ENCODE measurements around the gene TNRC6B.

Gene TNRC6B

GRCh38 chr22:40263191-40263590 lies 85.5 kb downstream of the TNRC6B start:
- no peak overlapping the region for H3K4me3 ChIP-seq (ENCODE audit: low read depth, low read length)
- peaks cover 5 to 54% of the 10 kb centered on the region in 2 experiments; a peak in 2 of 3 replicates for H3K36me3 ChIP-seq (ENCODE audit: control insufficient read depth in 2 of 2, insufficient read depth in 1 of 2, low read length in 2 of 2)
- ChIA-PET CTCF (interaction anchor here (1.0 kb wide), 1 partner anchor 85 kb away, joined by 4 read pairs; no protein-coding TSS in a partner anchor), POLR2A (no interaction called here)
- peaks cover 5% of the 10 kb centered on the region for H3K4me1 ChIP-seq (ENCODE audit: control insufficient read depth, insufficient read depth, low read length)
- H3K9me3 ChIP-seq (ENCODE audit: control insufficient read depth, insufficient read depth, low read depth, low read length) = no peaks in the 10 kb centered on the region
- H3K27ac ChIP-seq (ENCODE audit: extremely low read depth, low read depth, low read length) = no peak overlapping the region
- TF ChIP-seq ZNF248 (tag by site-specific recombination; IDR thresholded peaks at IDR 0.05) = no peak
- no peak for TF ChIP-seq ZNF416 (tag by site-specific recombination; IDR thresholded peaks at IDR 0.05)
- TF ChIP-seq MYNN (tag by site-specific recombination; IDR thresholded peaks at IDR 0.05; ENCODE audit: borderline replicate concordance) = no peak
- no peak for TF ChIP-seq ZNF394 (tag by site-specific recombination; IDR thresholded peaks at IDR 0.05; ENCODE audit: borderline replicate concordance)
- no peak for TF ChIP-seq ZNF513 (tag by site-specific recombination; IDR thresholded peaks at IDR 0.05)
- no peak for TF ChIP-seq PRDM1 (tag by site-specific recombination; IDR thresholded peaks at IDR 0.05)
- TF ChIP-seq ZNF426 (tag by site-specific recombination; IDR thresholded peaks at IDR 0.05) = no peak
- no peak for TF ChIP-seq ZNF777 (tag by site-specific recombination; IDR thresholded peaks at IDR 0.05; ENCODE audit: borderline replicate concordance)
- TF ChIP-seq ATF2 (tag by site-specific recombination; IDR thresholded peaks at IDR 0.05; ENCODE audit: low read depth) = no peak
- TF ChIP-seq ZNF362 (tag by site-specific recombination; IDR thresholded peaks at IDR 0.05) = no peak
- TF ChIP-seq GLIS1 (tag by site-specific recombination; IDR thresholded peaks at IDR 0.05) = no peak
- TF ChIP-seq KLF8 (tag by site-specific recombination; IDR thresholded peaks at IDR 0.05) = no peak
- no peak for TF ChIP-seq ZNF561 (tag by site-specific recombination; IDR thresholded peaks at IDR 0.05; ENCODE audit: borderline replicate concordance)
- no peak for TF ChIP-seq SP7 (tag by site-specific recombination; IDR thresholded peaks at IDR 0.05)
- TF ChIP-seq ZNF692 (tag by site-specific recombination; IDR thresholded peaks at IDR 0.05) = no peak
- no peak for TF ChIP-seq ELK4 (IDR thresholded peaks at IDR 0.05; ENCODE audit: borderline replicate concordance, low read depth, low read length)
- TF ChIP-seq PRDM10 (tag by site-specific recombination; IDR thresholded peaks at IDR 0.05) = no peak
